WTC11 (cell line): ENCODE measurements around the gene GLI2.

Experiments used
- AFF4 ChIP-seq: sonication (generic); formaldehyde crosslinking; IDR thresholded peaks from 2 replicates; pipeline ENCODE4 v1.8.1; 2023; ENCODE audit warnings: mild to moderate bottlenecking, missing genetic modification reagents, borderline replicate concordance
- CREB1 ChIP-seq: sonication (generic); formaldehyde crosslinking; IDR thresholded peaks from 2 replicates; pipeline ENCODE4 v1.8.0; 2023; ENCODE audit warnings: mild to moderate bottlenecking, missing genetic modification reagents
- CTCF ChIP-seq: fragments of 200-600 bp; IDR thresholded peaks from 2 replicates; pipeline ENCODE4 v1.8.0; 2022; ENCODE audit warnings: antibody characterized with exemption
- FOXK1 ChIP-seq: sonication (generic); formaldehyde crosslinking; IDR thresholded peaks from 2 replicates; pipeline ENCODE4 v1.8.0; 2022; ENCODE audit warnings: mild to moderate bottlenecking, moderate library complexity, missing genetic modification reagents
- FOXP1 ChIP-seq: sonication (generic); formaldehyde crosslinking; IDR thresholded peaks from 2 replicates; pipeline ENCODE4 v1.8.0; 2022; ENCODE audit warnings: missing genetic modification reagents, mild to moderate bottlenecking, moderate library complexity, borderline replicate concordance
- MAX ChIP-seq: sonication (generic); formaldehyde crosslinking; IDR thresholded peaks from 2 replicates; pipeline ENCODE4 v1.8.0; 2022; ENCODE audit warnings: mild to moderate bottlenecking, missing genetic modification reagents
- MLX ChIP-seq: sonication (generic); formaldehyde crosslinking; IDR thresholded peaks from 2 replicates; pipeline ENCODE4 v1.8.1; 2023; ENCODE audit warnings: mild to moderate bottlenecking, missing genetic modification reagents, moderate library complexity
- NR2C2 ChIP-seq: sonication (generic); formaldehyde crosslinking; IDR thresholded peaks from 2 replicates; pipeline ENCODE4 v1.8.0; 2022; ENCODE audit warnings: mild to moderate bottlenecking, missing genetic modification reagents
- SMAD4 ChIP-seq: sonication (generic); formaldehyde crosslinking; IDR thresholded peaks from 2 replicates; pipeline ENCODE4 v1.8.0; 2022; ENCODE audit warnings: mild to moderate bottlenecking, missing genetic modification reagents

GRCh38 chr2:120766470-120767351, 31.0 kb downstream of the GLI2 start:
- no peak for TF ChIP-seq CTCF
- TF ChIP-seq FOXP1 (CRISPR knock-in tag): no peak
- TF ChIP-seq MLX (CRISPR knock-in tag): no peak
- no peak for TF ChIP-seq SMAD4 (CRISPR knock-in tag)
- no peak for TF ChIP-seq MAX (CRISPR knock-in tag)
- TF ChIP-seq NR2C2 (CRISPR knock-in tag): no peak
- no peak for TF ChIP-seq AFF4
- TF ChIP-seq FOXK1 (CRISPR knock-in tag): no peak
- no peak for TF ChIP-seq CREB1 (CRISPR knock-in tag)
